Memory B cell (primary cell): ENCODE measurements around the gene CCDC187.
"Not testable (repeated sequence)": the region's sequence is repeated elsewhere in the genome, so short reads cannot be mapped to it uniquely, and the experiment has no call there.

Experiments used
- ATAC-seq: fragments of 150-1000 bp; cut with Tn5 transposase; 2 replicates; pipeline ENCODE4 v1.10.0; 2021; ENCODE audit warnings: low read depth, mild to moderate bottlenecking, moderate library complexity
- DNase-seq, 2 donors: peaks; one replicate each; pipeline ENCODE4 v3.0.0; 2022; ENCODE audit warnings: low spot score in 2 of 2
- H3K27ac Mint-ChIP-seq: one replicate; pipeline ENCODE4 v1.8.0; 2022; ENCODE audit warnings: mild to moderate bottlenecking, moderate library complexity, mixed read lengths
- H3K27me3 Mint-ChIP-seq: one replicate; pipeline ENCODE4 v1.8.0; 2022; ENCODE audit warnings: mixed read lengths
- H3K36me3 Mint-ChIP-seq: one replicate; pipeline ENCODE4 v1.8.0; 2022; ENCODE audit warnings: mild to moderate bottlenecking, mixed read lengths
- H3K4me1 Mint-ChIP-seq: one replicate; pipeline ENCODE4 v1.8.0; 2022; ENCODE audit warnings: mixed read lengths
- H3K4me3 Mint-ChIP-seq: one replicate; pipeline ENCODE4 v1.8.0; 2022; ENCODE audit warnings: mild to moderate bottlenecking, moderate library complexity, mixed read lengths
- H3K9me3 Mint-ChIP-seq: one replicate; pipeline ENCODE4 v1.8.0; 2022; ENCODE audit warnings: mixed read lengths

CCDC187 gene

GRCh38 chr9:136327304-136327974 is 23.5 kb upstream of the CCDC187 start, which contains the start of gene GPSM1:
GPSM1 (plus strand) TSS chr9:136327539; CDS start chr9:136327696, 157 bp downstream.
- H3K9me3 Mint-ChIP-seq: no peaks in the 10 kb centered on the region
- ATAC-seq: peak; percentile 44
- peaks cover 12% of the 10 kb centered on the region for H3K27me3 Mint-ChIP-seq
- DNase-seq: no peak
- peak within 1 kb of the TSS; percentile 73 for H3K4me3 Mint-ChIP-seq
- peaks cover 4% of the 10 kb centered on the region for H3K4me1 Mint-ChIP-seq
- peak within 1 kb of the TSS; percentile 55 for H3K27ac Mint-ChIP-seq
- no peaks in the 10 kb centered on the region for H3K36me3 Mint-ChIP-seq

GRCh38 chr9:136326761-136327303 is 22.9 kb upstream of the CCDC187 start:
- Mint-ChIP-seq H3K4me3 (peak overlapping the region; percentile 73), H3K27ac (peak overlapping the region; percentile 55), H3K4me1 (peaks cover 4% of the 10 kb centered on the region), H3K36me3 (no peaks in the 10 kb centered on the region), H3K27me3 (peaks cover 12% of the 10 kb centered on the region), H3K9me3 (no peaks in the 10 kb centered on the region)
- DNase-seq (no peak), ATAC-seq (no peak)

GRCh38 chr9:136326061-136326760 is 22.3 kb upstream of the CCDC187 start:
- peaks cover 12% of the 10 kb centered on the region for H3K27me3 Mint-ChIP-seq
- H3K36me3 Mint-ChIP-seq: no peaks in the 10 kb centered on the region
- no peak for DNase-seq
- H3K27ac Mint-ChIP-seq: no peak overlapping the region
- H3K4me1 Mint-ChIP-seq: peaks cover 4% of the 10 kb centered on the region
- H3K4me3 Mint-ChIP-seq: peak overlapping the region; percentile 73
- ATAC-seq: no peak
- no peaks in the 10 kb centered on the region for H3K9me3 Mint-ChIP-seq

GRCh38 chr9:136325358-136325757 is 21.5 kb upstream of the CCDC187 start:
- DNase-seq: no peak
- H3K9me3 Mint-ChIP-seq: no peaks in the 10 kb centered on the region
- no peak for ATAC-seq
- H3K4me1 Mint-ChIP-seq: peaks cover 4% of the 10 kb centered on the region
- no peak overlapping the region for H3K4me3 Mint-ChIP-seq
- peaks cover 11% of the 10 kb centered on the region for H3K27me3 Mint-ChIP-seq
- no peak overlapping the region for H3K27ac Mint-ChIP-seq
- no peaks in the 10 kb centered on the region for H3K36me3 Mint-ChIP-seq

- H3K27ac Mint-ChIP-seq: no peak overlapping the region
- ATAC-seq (no peak), DNase-seq (no peak)
- H3K4me3 Mint-ChIP-seq: no peak overlapping the region
- H3K27me3 Mint-ChIP-seq: peaks cover 12% of the 10 kb centered on the region
- H3K36me3 Mint-ChIP-seq: peaks cover 1% of the 10 kb centered on the region
- peaks cover 4% of the 10 kb centered on the region for H3K4me1 Mint-ChIP-seq
- peaks cover 2% of the 10 kb centered on the region for H3K9me3 Mint-ChIP-seq
Observed at GRCh38 chr9:136324501-136325300, 20.8 kb upstream of the CCDC187 start.

GRCh38 chr9:136323371-136323789 is 19.5 kb upstream of the CCDC187 start:
- ATAC-seq (no peak), DNase-seq (no peak)
- peaks cover 2% of the 10 kb centered on the region for H3K9me3 Mint-ChIP-seq
- no peak overlapping the region for H3K27ac Mint-ChIP-seq
- H3K4me3 Mint-ChIP-seq: no peak overlapping the region
- peaks cover 2% of the 10 kb centered on the region for H3K4me1 Mint-ChIP-seq
- peaks cover 1% of the 10 kb centered on the region for H3K36me3 Mint-ChIP-seq
- peaks cover 9% of the 10 kb centered on the region for H3K27me3 Mint-ChIP-seq

GRCh38 chr9:136322756-136323330 is 18.9 kb upstream of the CCDC187 start:
- H3K9me3 Mint-ChIP-seq: peaks cover 2% of the 10 kb centered on the region
- peaks cover 1% of the 10 kb centered on the region for H3K36me3 Mint-ChIP-seq

GRCh38 chr9:136321561-136321960 is 17.7 kb upstream of the CCDC187 start:
- H3K4me3 Mint-ChIP-seq: no peak overlapping the region
- H3K27ac Mint-ChIP-seq: no peak overlapping the region
- peaks cover 2% of the 10 kb centered on the region for H3K9me3 Mint-ChIP-seq
- H3K27me3 Mint-ChIP-seq: peaks cover 20% of the 10 kb centered on the region
- ATAC-seq (no peak), DNase-seq (no peak)
- peaks cover 2% of the 10 kb centered on the region for H3K36me3 Mint-ChIP-seq
- H3K4me1 Mint-ChIP-seq: peaks cover 6% of the 10 kb centered on the region

More at GRCh38 chr9:136322756-136323330, 18.9 kb upstream of the CCDC187 start:
- no peak overlapping the region for H3K27ac Mint-ChIP-seq
- H3K4me1 Mint-ChIP-seq: peaks cover 4% of the 10 kb centered on the region
- H3K27me3 Mint-ChIP-seq: peaks cover 11% of the 10 kb centered on the region
- no peak overlapping the region for H3K4me3 Mint-ChIP-seq
- DNase-seq (no peak), ATAC-seq (no peak)

- not testable (repeated sequence) for H3K4me1 Mint-ChIP-seq, H3K9me3 Mint-ChIP-seq, DNase-seq, H3K4me3 Mint-ChIP-seq, ATAC-seq, H3K36me3 Mint-ChIP-seq, H3K27ac Mint-ChIP-seq
- H3K27me3 Mint-ChIP-seq: peaks cover 26% of the 10 kb centered on the region
Observed at GRCh38 chr9:136320972-136321371, 17.1 kb upstream of the CCDC187 start.

- peaks cover 27% of the 10 kb centered on the region for H3K27me3 Mint-ChIP-seq
- not testable (repeated sequence) for ATAC-seq, H3K9me3 Mint-ChIP-seq, H3K27ac Mint-ChIP-seq, H3K36me3 Mint-ChIP-seq, H3K4me3 Mint-ChIP-seq, DNase-seq, H3K4me1 Mint-ChIP-seq
Observed at GRCh38 chr9:136319955-136320354, 16.1 kb upstream of the CCDC187 start.

GRCh38 chr9:136319244-136319643 is 15.3 kb upstream of the CCDC187 start:
- H3K27me3 Mint-ChIP-seq: peaks cover 31% of the 10 kb centered on the region
- peaks cover 13% of the 10 kb centered on the region for H3K9me3 Mint-ChIP-seq
- not testable (repeated sequence) for H3K27ac Mint-ChIP-seq, H3K4me1 Mint-ChIP-seq, DNase-seq, ATAC-seq, H3K36me3 Mint-ChIP-seq, H3K4me3 Mint-ChIP-seq

GRCh38 chr9:136318776-136319241 is 14.9 kb upstream of the CCDC187 start:
- Mint-ChIP-seq H3K36me3 (peaks cover 9% of the 10 kb centered on the region), H3K27ac (no peak overlapping the region), H3K9me3 (peaks cover 13% of the 10 kb centered on the region), H3K4me1 (peaks cover 6% of the 10 kb centered on the region), H3K27me3 (peaks cover 30% of the 10 kb centered on the region), H3K4me3 (no peak overlapping the region)
- DNase-seq (no peak), ATAC-seq (peak; percentile 10)

GRCh38 chr9:136318111-136318775 is 14.3 kb upstream of the CCDC187 start:
- no peak for ATAC-seq
- H3K27ac Mint-ChIP-seq: no peak overlapping the region
- peaks cover 13% of the 10 kb centered on the region for H3K9me3 Mint-ChIP-seq
- no peak overlapping the region for H3K4me3 Mint-ChIP-seq
- H3K36me3 Mint-ChIP-seq: peaks cover 9% of the 10 kb centered on the region
- H3K4me1 Mint-ChIP-seq: peaks cover 6% of the 10 kb centered on the region
- DNase-seq: no peak
- peaks cover 29% of the 10 kb centered on the region for H3K27me3 Mint-ChIP-seq
